Measurements from ENCODE around the gene CCND1. TPM values are rescaled to one million over a fixed set of nuclear protein-coding genes. Genes with fewer than 3 reads are reported as not detected.

CCND1 gene
- total and polyA plus RNA-seq, 2 of the 8 experiments (the other 6 are each of a cell fraction or from before 2014, with no cell fraction given), result 64.5 to 170 TPM

- no peak overlapping the region for H3K18ac ChIP-seq (ENCODE audit: extremely low read depth, low read length)
- H3K14ac ChIP-seq (ENCODE audit: insufficient read length), result no peak overlapping the region
- no peak overlapping the region for H3K4me3 ChIP-seq (ENCODE audit: extremely low read depth in 1 of 4, insufficient read depth in 2 of 4, low read depth in 3 of 4, low read length in 4 of 4)
- H3K56ac ChIP-seq (replicated peaks; ENCODE audit: insufficient read length, low read depth, low read length), result no peak overlapping the region
- H3K36me3 ChIP-seq (ENCODE audit: control insufficient read depth in 2 of 4, insufficient read depth in 4 of 4, low read length in 3 of 4), result no peaks in the 10 kb centered on the region
- H3K79me1 ChIP-seq (ENCODE audit: low read depth, low read length), result no peaks in the 10 kb centered on the region
- H3K27me3 ChIP-seq (replicated peaks in 1 of 4; ENCODE audit: control insufficient read depth in 3 of 4, extremely low read depth in 1 of 4, insufficient read depth in 3 of 4, low read length in 3 of 4), result peaks cover 0 to 32% (median 21%) of the 10 kb centered on the region in 4 experiments; a peak in 5 of 7 replicates
- no peak overlapping the region for H2AFZ ChIP-seq (ENCODE audit: low read length)
- no peak overlapping the region; the same call in 1 of the 2 replicates for H2AK5ac ChIP-seq (ENCODE audit: low read depth, low read length)
- no peak overlapping the region; a peak in 1 of 4 replicates for H3K4me2 ChIP-seq (ENCODE audit: insufficient read depth in 1 of 2, low read depth in 2 of 2, low read length in 2 of 2)
- DNase-seq (ENCODE audit: low read depth in 1 of 2, low spot score in 2 of 2) (no peak), FAIRE-seq (no peak)
- H4K8ac ChIP-seq (ENCODE audit: extremely low read depth, insufficient read depth, low read length), result no peak overlapping the region
- no peak overlapping the region for H4K91ac ChIP-seq (replicated peaks; ENCODE audit: insufficient read length, low read length)
- H3K79me2 ChIP-seq (ENCODE audit: control insufficient read depth in 1 of 2, insufficient read depth in 2 of 2, low read length in 2 of 2), result no peaks in the 10 kb centered on the region
- H2BK5ac ChIP-seq (ENCODE audit: low read depth, low read length), result no peak overlapping the region
- no peak overlapping the region for H2BK120ac ChIP-seq (replicated peaks; ENCODE audit: low read depth, low read length)
- H3K23ac ChIP-seq (ENCODE audit: insufficient read length), result no peak overlapping the region
- ChIA-PET CTCF (ENCODE audit: partially characterized antibody) (interaction anchor here (1.0 to 2.3 kb wide), 3 partner anchors 9 to 504 kb away, joined by 3 to 7 read pairs (median 3); no protein-coding TSS in a partner anchor), POLR2A (ENCODE audit: partially characterized antibody) (interaction anchor here (1.5 to 13.2 kb wide), 2 partner anchors 14 to 23 kb away, joined by 4 to 197 read pairs; no protein-coding TSS in a partner anchor)
- peaks cover 4 to 17% (median 10%) of the 10 kb centered on the region in 4 experiments for H3K4me1 ChIP-seq (replicated peaks in 1 of 4; ENCODE audit: control insufficient read depth in 3 of 4, insufficient read depth in 4 of 4, low read length in 3 of 4)
- 85% methylated on average over 6 of the region's 6 CpGs; no CpG with 5 or more reads in 1 of the 2 experiments for WGBS, 2 experiments (ENCODE audit: extremely low coverage in 1 of 2, insufficient coverage in 1 of 2, insufficient read length in 1 of 2, insufficient replicate concordance in 2 of 2, low coverage in 1 of 2, low lambda C conversion rate in 2 of 2, missing lambda C conversion rate in 1 of 2)
- H2BK20ac ChIP-seq (ENCODE audit: low read length), result no peak overlapping the region
- H3K9me3 ChIP-seq (ENCODE audit: insufficient read depth in 2 of 2, low read depth in 1 of 2, low read length in 1 of 2), result no peaks in the 10 kb centered on the region
- H4K20me1 ChIP-seq (replicated peaks in 1 of 2; ENCODE audit: control insufficient read depth in 1 of 2, insufficient read depth in 2 of 2, low read length in 2 of 2), result no peaks in the 10 kb centered on the region
- no peak overlapping the region for H4K5ac ChIP-seq (ENCODE audit: insufficient read length, low read depth, low read length)
- H3K27ac ChIP-seq (ENCODE audit: low read depth, low read length), result no peak overlapping the region
- H3K23me2 ChIP-seq (ENCODE audit: low read depth, low read length), result peaks cover 20% of the 10 kb centered on the region
- H2BK12ac ChIP-seq (ENCODE audit: low read depth, low read length), result no peak overlapping the region
- H3K9ac ChIP-seq (replicated peaks in 1 of 4; ENCODE audit: extremely low read depth in 1 of 4, low read depth in 3 of 4, low read length in 3 of 4), result no peak overlapping the region
- H2BK15ac ChIP-seq (ENCODE audit: low read length), result no peak overlapping the region; the same call in 1 of the 2 replicates
- no peak overlapping the region for H3K4ac ChIP-seq (replicated peaks; ENCODE audit: insufficient read length, low read depth, low read length)
- no peak for TF ChIP-seq SRF (IDR thresholded peaks at IDR 0.05; ENCODE audit: low read depth, low read length)
- TF ChIP-seq USF2 (IDR thresholded peaks at IDR 0.05; ENCODE audit: low read length), result no peak
- no peak for TF ChIP-seq SP2 (IDR thresholded peaks at IDR 0.05; ENCODE audit: low read length)
- no peak for TF ChIP-seq TEAD4 (IDR thresholded peaks at IDR 0.05; ENCODE audit: low read depth, low read length)
- TF ChIP-seq ATF2 (IDR thresholded peaks at IDR 0.05; ENCODE audit: low read length), result no peak
- TF ChIP-seq ATF3 (IDR thresholded peaks at IDR 0.05; ENCODE audit: insufficient read depth, low read depth, low read length), result no peak
- TF ChIP-seq BCL11A (IDR thresholded peaks at IDR 0.05; ENCODE audit: low read depth in 2 of 2, low read length in 2 of 2), result no peak
- TF ChIP-seq TAF1 (IDR thresholded peaks at IDR 0.05; ENCODE audit: low read depth, low read length), result no peak
- TF ChIP-seq PHF8 (conservative IDR thresholded peaks at IDR 0.05; ENCODE audit: low read depth, low read length), result no peak
- TF ChIP-seq CREB1 (IDR thresholded peaks at IDR 0.05), result no peak
- no peak for TF ChIP-seq POU5F1 (IDR thresholded peaks at IDR 0.05; ENCODE audit: low read depth, low read length)
- TF ChIP-seq POLR2A (IDR thresholded peaks at IDR 0.05; ENCODE audit: control extremely low read depth in 1 of 2, low read depth in 2 of 2, low read length in 2 of 2), result no peak
Measured at GRCh38 chr11:69635195-69635594, 5.8 kb upstream of the CCND1 start.

All from H1 (cell line).